ENCODE measurements around the gene MROH9.

DNA sequence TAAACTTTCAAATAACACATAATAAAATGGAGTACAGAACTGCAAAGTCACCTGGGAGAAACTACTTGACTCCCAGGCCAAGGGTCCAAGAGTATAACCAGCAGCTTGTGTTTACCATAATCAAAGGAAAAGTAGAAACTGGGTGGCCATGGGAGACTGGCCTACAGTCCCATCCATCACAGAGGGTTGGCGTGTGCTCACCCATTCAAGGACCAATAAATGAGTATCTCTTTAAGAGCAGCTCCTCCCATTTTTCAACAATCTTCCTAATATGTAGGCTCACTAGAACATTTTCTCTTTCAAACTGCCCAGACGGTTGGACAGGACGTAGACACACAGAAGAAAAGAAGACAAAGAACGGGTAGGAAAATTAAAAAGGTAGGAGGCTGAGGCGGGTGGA lies 155.3 kb downstream of the MROH9 start, which contains the start of gene FMO3:
- TF ChIP-seq POLR2A (IDR thresholded peaks at IDR 0.05; ENCODE audit: borderline replicate concordance, extremely low read depth, insufficient read depth, insufficient read length) (no peak), POLR2AphosphoS5 (IDR thresholded peaks at IDR 0.05; ENCODE audit: low read depth, low read length) (no peak), YY1 (IDR thresholded peaks at IDR 0.05; ENCODE audit: extremely low read depth, insufficient replicate concordance, low read depth, low read length) (no peak), SIN3A (IDR thresholded peaks at IDR 0.05; ENCODE audit: low read depth) (no peak), JUND (IDR thresholded peaks at IDR 0.05) (no peak), EZH2 (IDR thresholded peaks at IDR 0.05) (no peak), SP1 (IDR thresholded peaks at IDR 0.05; ENCODE audit: low read depth) (no peak), EZH2phosphoT487 (IDR thresholded peaks at IDR 0.05; ENCODE audit: borderline replicate concordance) (no peak), EGR1 (IDR thresholded peaks at IDR 0.05; ENCODE audit: low read depth) (no peak), CEBPB (IDR thresholded peaks at IDR 0.05; ENCODE audit: low read depth) (no peak)
- TF ChIP-seq, protein P1, sequence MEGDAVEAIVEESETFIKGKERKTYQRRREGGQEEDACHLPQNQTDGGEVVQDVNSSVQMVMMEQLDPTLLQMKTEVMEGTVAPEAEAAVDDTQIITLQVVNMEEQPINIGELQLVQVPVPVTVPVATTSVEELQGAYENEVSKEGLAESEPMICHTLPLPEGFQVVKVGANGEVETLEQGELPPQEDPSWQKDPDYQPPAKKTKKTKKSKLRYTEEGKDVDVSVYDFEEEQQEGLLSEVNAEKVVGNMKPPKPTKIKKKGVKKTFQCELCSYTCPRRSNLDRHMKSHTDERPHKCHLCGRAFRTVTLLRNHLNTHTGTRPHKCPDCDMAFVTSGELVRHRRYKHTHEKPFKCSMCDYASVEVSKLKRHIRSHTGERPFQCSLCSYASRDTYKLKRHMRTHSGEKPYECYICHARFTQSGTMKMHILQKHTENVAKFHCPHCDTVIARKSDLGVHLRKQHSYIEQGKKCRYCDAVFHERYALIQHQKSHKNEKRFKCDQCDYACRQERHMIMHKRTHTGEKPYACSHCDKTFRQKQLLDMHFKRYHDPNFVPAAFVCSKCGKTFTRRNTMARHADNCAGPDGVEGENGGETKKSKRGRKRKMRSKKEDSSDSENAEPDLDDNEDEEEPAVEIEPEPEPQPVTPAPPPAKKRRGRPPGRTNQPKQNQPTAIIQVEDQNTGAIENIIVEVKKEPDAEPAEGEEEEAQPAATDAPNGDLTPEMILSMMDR (IDR thresholded peaks at IDR 0.05 in 2 of 3, conservative IDR thresholded peaks at IDR 0.05 in 1 of 3; ENCODE audit: borderline replicate concordance in 1 of 3, insufficient read depth in 1 of 3, low read depth in 2 of 3, low read length in 2 of 3): no peak
- TF ChIP-seq, protein P2, sequence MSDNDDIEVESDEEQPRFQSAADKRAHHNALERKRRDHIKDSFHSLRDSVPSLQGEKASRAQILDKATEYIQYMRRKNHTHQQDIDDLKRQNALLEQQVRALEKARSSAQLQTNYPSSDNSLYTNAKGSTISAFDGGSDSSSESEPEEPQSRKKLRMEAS (IDR thresholded peaks at IDR 0.05): no peak

All from HCT116 (cell line).